Stimulated activated CD4-positive, alpha-beta T cell treated with anti-CD3 and anti-CD28 coated beads, TNF-alpha, amount 100 ng/mL, for 48 hours (primary cell): Measurements from ENCODE around the gene ITPR1.

Source experiments
- DNase-seq, 3 donors: peaks; one replicate each; pipeline ENCODE4 v3.0.0-alpha.2; 2020; ENCODE audit warnings: low read depth in 3 of 3

The ITPR1 gene

DNA sequence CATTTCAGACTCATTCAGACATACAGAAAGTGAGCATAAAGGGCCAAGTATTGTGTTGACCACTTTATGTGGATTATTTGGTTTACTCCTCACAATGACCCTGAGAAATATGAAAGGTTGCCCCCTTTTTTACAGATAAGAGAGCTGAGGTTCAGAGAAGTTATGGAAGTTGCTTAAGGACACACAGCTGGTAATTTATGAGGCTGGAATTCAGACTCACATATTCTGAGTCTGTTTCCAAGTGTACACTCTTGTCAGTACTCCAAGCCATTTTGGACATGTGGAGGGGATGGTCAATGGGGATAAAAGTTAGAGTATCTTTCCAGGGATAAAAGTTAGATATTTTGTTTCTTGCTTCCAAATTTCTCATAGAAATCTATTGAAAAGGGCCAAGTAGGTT, 15.9 kb downstream of the ITPR1 start:
- no peak for DNase-seq

DNA sequence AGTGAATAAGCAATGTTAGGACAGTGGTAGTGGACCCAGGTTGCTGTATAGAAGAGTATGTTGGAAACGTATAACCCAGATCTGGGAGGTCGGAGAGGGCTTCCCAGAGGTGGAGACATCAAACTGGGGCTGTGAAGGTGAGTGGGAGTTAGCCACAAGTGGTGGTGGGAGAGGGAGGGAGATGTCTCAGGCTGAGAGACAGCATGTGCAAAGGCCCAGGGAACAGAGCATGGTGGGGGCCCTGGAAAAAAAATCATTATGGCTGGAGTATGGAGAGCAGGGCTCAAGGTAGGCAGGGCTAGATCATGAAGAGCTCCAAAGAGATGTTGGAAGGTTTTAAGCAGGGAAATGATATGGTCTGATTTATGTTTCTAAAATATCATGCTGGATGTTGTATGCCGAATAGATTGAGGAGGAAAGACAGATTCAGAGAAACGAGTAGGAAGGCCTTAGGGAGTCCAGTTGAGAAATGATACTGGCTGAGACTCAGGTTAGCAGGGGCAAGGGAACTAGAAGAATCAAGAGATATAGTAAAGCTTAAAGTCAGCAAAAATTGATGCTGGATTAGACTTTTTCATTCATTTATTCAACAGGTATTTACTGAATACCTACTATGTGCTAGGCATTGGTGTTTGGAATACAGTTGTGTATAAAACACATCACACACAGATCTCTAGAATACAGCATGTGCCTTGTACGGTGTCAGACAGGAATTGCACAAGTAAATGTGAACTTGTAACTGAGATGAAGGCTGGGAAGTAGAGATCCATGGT, 17.0 kb downstream of the ITPR1 start:
- DNase-seq = no peak

DNA sequence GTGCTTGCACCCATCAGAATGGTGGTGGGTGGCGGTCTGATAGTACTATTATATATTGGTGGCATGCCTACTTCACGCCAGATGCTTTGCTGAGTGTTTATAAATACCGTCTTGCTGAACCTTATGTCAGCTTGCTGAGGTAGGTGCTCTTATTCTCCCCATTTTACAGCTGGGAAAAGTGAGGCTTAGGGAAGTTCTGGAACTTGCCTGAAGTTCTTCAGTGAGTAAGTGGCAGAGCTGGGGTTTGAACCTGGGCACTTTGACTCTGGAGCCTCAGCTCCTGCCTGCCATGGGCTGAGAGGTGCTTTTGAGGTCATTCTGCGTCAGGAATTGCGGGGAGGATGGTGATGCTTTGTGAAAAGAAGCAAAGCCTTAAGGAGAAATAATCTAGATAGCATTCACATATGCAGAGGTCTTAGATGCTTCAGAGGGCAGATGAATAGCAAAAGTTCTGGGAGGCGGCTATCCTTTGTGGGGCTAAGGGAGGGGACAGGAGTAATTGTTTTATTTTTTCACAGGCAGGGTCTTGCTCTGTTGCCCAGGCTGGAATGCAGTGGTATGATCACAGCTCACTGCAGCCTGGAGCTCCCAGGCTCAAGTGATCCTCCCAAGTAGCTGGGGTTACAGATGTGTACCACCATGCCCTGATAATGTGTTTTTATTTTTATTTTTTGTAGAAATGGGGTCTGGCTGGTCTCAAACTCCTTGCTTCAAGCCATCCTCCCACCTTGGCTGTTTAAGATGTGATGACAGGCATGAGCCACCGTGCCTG, 18.5 kb downstream of the ITPR1 start:
- no peak for DNase-seq

DNA sequence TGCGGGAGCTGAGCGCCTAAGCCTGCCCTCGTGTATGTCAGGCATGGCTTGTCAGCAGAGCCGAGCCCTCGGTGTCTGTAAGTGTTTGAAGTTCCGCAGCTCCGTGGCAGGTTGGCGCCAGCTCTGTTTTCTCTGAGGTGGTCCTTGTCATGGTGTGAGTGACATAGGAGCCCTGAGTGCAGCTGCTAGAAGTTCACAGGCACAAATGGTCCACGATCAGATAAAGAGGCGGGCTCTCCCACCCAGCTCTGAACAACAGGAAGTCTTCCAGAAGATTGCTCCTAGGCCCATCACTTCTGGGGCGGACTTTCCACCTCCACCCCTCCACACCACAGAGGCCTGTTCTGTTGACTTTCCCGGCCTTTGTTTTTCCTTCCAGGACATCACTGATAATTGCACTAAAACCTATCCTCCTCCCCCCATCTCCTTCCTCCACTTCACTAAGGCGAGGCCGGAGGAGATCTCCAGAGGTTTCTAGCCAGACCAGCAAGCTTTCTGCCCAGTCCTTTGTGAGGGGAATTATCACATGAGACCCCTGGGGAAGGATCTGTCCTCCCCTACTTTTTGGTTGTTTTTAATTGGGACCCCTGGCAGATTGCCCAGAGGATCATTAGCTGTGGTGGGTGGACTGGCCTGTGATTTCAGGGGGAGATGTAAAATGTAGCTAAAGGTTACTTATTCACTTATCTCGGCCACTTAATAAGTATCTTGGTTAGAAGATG, 19.9 kb downstream of the ITPR1 start:
- no peak for DNase-seq

DNA sequence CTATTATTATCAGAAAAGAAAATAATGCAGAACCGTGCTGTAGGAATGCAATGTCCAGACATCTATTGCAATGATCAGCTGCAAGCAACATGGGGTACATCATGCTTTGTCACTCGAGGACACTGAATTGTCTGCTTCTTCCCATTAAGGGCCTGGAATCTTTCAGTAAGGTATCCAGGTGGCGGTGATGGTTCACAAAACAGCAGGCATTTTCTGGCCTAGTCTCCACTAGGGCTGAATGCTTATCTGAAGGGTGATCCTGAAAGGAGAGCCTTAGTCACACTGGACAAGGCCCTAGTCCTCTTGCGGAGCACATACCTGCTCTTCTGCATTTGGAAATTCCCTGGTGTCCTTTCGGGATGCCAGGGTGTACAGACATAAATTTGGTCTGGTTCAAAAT, 21.2 kb downstream of the ITPR1 start:
- no peak for DNase-seq

DNA sequence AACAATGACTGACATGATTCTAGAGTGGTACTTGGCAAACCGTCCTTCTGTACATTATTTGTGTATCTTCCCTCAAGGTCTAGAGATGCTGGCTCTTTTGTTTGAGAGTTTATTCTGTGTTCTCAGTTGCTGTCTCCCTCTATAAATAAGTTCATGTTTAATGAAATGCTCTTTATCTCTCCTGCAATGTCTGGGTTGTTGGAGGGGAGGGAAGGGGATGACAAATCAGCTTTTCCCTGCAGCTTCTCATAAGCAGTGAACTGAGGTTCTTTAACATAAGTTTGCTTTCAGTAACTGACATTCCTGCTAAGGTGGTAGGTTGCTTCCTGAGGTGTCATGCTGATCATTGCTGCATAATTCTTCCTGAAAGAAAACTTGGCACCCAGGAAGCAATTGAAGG, 21.8 kb downstream of the ITPR1 start:
- DNase-seq = no peak

DNA sequence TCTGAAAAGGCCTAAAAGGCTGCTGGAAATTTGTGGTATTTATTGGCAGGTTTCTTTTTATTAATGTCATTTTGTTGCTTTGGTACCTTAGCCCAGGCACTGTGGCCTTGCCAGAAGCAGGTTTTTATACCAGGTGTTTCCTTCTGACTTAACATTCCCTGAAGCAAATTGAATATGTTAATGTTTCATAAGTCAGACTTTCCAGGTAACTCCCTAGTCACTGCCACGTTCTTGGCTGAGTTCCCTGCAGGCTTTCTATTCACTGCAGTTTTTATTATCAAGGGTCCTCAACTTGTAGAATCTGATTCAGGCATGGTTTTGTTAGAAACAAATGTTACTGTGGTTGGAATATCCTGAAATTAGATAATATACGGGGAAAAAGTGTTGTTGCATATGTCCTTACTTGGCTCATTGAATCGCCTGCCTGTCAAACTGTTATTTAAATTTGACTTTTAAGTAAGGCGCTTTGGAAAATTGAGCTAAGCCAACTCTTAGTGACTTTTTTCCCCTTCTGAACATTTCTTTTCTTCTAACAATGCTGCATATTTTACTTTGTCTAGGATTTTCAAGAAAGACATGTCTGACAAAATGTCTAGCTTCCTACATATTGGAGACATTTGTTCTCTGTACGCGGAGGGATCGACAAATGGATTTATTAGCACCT, 22.9 kb downstream of the ITPR1 start:
- DNase-seq = no peak

DNA sequence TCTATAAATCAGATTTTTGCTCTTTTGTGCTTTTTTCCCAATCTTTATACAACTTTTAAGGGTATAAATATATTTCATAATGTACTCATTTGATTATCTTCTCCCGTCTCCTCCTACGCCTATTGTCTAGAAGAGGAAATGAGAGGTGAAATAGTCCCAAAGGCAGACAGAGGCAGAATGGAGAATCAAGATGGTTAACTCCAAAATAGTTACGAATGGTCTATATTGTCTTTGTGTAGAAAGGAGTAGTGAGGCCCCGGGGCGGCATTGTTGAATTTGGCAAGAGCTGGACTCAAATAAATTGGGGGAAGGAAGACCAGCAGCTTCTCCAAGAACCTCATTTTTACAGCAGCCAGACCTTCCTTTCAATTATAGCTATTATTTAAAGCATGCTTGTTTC, 23.9 kb downstream of the ITPR1 start:
- DNase-seq = no peak

DNA sequence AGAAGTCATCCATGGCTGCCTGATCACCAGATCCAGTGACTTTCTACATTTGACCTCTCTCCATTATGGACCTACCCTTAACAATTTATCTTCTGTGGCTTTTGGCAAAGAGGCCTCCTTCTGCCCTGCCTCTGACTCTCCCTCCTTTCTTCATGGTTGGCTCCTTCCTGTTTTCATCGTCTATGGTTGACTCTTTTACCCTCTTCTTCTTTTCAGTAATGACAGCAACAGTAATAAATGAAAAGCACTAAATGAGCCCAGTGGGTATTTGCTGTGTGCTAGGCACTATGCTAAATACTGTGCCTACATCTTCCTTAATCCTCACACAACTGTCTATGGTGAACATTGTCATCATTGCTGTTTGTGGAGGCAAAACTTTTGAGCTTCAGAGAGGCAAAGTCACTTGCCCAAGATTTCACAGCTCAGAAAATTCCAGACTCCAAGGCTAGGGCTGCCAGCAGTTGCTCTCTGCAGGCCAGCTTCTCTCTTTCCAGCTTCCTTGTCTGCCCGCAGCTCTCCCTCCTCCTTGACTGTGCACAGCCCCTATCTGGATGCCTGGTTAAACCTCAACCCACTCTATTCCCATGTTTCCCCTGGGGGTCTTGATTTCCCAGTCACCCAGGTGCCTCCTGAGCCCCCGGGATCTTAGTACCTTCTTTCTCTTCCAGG, 24.6 kb downstream of the ITPR1 start:
- DNase-seq = no peak

DNA sequence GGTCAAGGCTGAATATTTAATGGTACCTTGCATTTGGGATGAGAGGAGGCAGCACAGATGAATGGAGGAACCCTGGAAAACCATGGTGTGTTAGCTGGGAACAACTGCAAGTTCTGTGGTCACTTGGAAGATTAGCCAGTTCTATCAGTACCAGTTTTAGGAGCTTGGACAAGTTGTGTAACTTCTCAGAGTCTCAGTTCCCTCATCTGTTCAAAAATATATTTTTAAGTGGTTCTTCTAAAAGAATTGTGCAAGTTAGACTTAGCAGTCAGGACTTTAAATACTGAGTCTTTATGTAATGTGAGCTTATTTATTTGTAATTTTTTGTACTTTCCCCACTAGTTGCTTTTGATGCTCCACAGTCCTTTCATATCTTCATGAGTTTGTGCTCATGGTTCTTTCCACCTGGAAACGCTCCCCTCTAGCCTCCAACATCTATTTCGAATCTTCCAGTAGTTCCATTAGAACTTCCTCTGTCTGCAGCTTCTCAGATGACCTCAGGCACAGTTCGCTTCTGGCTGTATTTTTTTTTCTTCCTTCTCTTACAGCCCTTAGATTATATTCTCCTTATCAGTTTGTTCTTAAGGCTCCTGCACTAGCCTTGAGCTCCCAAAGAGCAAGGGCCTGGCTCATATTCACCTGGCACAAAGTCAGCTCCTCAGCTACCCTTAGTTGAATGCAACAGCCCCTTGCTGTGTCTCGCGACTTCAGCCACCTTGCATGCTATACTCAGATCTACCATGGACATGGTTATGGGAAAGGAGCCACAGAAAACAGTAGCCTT, 27.1 kb downstream of the ITPR1 start:
- DNase-seq = no peak

DNA sequence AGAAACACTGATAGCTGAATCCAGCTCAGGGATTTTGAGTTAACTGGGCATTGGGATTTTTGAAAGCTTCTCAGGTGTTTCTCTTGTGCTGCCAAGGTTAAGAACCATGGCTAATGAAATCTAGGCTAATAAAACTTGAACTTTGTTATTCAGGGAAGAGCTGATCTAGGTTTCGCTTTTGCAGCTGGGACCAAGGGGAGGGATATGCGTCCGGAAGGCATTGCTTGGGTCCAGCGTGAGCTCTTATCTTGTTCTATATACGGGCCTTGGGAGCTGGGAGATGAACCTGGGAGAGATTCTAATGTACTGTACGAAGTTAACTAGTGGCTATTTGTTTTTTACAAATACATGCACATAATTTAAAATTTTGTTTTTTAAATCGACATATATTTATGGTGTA, 29.8 kb downstream of the ITPR1 start:
- no peak for DNase-seq

DNA sequence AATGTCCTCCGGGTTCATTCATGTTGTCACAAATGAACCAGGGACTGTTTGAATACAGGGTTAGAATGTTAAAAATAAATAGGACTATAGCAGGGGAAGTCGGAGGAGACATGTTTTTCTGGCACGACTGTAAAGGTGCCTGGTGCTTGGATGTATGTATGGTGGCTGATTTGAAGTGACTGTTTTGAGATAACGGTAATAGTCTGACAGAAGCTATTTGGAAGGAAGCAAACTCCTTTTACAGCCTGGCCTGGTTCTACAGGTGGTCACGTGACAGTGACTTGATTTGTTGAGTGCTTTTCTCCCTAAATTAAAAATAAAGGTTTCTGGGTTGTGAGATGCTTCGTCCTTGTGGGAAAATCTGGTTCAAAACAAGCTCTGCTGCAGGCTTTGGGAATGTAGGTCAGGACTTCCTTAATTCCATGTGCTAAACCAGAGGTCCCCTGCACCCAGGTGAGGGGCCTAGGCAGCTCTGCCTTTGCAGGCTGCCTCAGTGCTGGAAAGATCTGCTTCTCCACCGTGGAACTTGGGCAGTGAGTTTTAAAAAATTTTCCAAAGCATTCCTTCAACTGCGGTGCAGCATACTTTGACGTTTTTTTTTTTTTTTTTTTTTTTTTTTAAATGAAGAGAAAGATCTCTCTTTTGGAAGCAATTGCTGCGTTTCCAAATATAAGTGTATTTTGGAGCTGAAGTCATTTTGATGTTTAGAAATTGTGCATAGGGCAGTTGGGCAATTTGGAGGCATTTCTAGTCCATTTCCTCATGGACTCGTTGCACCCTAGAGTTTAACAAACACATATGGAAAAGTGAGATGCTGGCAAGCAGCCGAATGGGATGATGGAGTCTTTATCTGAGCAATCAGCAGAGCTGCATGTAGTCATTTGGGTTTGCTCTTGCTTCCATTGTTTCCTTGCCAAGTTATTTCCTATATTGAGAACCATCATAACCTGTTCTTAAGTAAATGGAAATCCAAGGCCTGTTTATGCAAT, 30.9 kb downstream of the ITPR1 start:
- no peak for DNase-seq

DNA sequence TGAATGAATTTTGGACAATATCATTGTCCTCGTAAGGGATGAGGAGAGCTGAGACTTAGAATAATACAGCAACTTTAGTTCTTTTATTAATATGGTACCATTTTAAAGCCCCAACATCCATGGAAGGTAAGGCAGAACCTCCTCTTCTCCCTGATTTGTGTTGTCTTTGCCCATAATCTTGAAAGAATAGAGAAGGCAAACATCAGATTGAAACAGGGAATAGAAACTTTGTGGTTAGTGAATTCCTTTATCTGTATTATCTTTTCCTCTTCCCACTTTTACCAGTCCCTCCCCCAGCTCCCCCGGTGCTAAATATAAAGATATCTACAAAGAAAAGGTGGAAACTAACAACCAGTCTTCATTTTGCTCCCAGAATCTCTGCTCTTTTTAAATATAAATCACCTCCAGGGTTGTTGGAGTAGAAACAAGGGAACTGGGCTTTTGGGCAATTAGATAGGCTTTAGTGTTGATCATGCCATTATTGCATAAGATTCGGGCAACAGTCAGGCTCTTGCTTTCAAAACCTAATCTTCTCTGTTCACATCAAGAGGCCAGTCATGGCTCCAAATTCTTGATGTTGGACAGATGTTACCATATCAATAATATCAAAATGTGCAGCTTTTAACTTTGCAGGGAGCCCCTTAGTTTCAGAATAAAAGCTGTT, 32.5 kb downstream of the ITPR1 start:
- no peak for DNase-seq

DNA sequence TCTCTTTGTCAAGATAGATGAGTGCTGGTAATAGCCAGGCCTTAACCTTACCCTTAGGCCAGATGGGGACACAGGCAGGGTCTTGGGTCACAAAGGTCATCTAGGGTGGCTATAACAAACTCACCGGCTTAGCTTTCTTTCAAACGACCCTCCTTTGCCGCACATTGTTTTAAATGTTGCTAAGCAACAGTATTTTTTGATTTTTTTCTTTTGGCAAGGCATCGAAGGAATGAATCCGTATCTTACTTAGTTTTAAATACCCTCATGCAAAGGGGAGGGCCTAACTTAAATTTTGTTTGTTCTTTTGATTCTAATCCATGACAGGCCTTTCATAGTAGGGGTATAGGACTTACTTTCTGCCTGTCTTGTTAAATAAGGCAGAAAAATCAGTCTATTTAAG, 35.2 kb downstream of the ITPR1 start:
- DNase-seq = no peak

DNA sequence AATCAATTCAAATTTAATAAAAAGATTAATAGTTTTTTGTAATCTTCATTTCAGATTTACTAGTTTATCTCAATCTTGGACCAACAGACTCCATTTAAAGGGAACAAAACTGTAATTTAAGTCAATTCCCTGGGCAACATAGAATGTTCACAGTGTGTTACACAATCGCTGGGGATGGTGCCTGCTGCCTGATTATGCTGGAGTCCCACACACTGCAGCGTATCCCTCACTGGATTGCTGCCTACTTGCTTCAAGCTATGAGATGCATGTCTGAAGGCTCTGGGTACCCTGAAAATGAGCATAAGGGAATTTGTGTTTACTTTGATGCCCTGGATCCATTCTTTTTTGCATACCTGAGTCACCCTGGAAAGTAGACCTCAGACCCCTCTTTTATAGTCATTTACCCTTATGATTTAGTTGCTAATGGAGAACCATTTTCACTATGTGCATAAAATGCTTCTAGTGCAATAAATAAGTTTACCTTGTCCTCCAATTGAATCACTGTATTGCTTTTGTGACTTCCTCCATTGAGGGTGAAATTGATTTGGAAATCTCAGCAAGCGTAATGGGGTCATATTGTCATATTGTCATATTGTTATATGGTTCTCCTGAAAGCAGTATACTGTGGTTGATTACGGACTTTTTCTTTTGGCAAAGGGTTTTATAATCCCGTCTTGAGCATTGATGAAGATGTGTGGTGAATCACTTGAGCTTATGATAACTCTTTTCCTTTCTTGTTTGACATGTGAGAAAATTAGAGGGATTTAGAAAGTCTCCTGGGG, 35.9 kb downstream of the ITPR1 start:
- no peak for DNase-seq

DNA sequence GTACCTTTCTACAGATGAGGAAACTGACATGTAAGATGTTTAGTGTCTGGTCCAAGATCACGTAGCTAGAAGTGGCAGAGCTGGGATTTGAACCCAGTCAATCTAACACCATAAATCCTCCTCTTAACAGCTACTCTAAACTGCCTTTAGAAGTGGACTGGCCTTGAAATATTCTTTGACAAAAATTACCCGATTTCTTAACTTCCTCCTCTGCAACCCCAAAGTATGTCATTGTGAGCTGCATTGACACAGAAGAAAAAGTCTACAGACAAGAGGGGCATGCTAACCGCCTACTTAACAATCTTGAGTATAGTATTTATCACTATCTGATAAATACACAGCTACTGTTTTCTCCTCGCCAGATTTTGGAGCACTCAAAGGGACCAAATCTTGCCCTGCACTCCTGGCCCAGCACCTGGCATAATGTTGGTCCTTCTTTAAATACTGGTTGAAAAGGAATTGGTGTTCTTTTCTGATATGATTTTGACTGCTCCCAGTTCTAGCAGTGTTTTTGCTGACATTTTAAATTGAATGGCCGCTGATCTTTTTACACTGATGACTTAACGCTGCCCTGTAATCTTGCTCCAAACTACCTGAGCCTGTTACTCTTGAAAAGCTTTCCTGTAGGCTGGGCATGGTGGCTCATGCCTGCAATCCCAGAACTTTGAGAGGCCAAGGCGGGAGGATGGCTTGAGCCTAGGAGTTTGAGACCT, 36.9 kb downstream of the ITPR1 start:
- no peak for DNase-seq

DNA sequence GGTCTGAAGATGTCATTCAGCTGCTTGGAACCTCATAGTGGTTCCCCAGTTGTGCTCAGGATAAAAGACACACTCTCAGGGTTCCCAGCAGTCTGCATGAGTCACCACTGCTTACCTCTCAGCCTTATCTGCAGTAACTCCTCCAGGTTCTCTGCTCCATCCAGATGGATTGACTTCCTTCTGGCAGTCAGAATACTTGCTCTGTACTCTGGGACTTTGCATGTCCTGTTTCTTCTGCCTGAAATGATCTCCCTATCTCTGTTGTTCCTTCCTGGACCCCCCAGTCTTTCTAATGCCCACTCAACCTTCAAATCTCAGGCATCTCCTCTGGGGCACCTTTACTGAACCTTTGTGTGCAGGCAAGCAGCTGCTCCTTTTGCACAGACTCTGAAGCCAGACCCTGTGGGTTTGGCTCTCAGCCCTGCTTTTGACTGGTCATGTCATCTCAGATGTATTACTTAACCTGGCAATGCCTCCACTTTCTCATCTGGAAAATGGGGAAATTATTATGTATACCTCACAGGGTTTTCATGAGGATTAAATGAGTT, 38.4 kb downstream of the ITPR1 start:
- DNase-seq = no peak
